Measurements from ENCODE around the gene ARRB1. TPM values are rescaled to one million over a fixed set of nuclear protein-coding genes. Genes with fewer than 3 reads are reported as not detected.

Gene ARRB1
- total and polyA plus RNA-seq, 2 of the 13 experiments (the other 11 are each of a cell fraction or from before 2014, with no cell fraction given), result 22.5 to 35.7 TPM

- TF ChIP-seq ZFP90 (CRISPR knock-in tag; IDR thresholded peaks at IDR 0.05; ENCODE audit: borderline replicate concordance) (peak; percentile 96), SRY (CRISPR knock-in tag; IDR thresholded peaks at IDR 0.05) (peak; percentile 62), KDM4B (CRISPR knock-in tag; IDR thresholded peaks at IDR 0.05) (peak; percentile 83; the same call in 1 of the 2 replicates), NCOA1 (CRISPR knock-in tag; IDR thresholded peaks at IDR 0.05) (no peak), HMGXB3 (CRISPR knock-in tag; IDR thresholded peaks at IDR 0.05; ENCODE audit: borderline replicate concordance) (peak; percentile 89; the same call in 1 of the 2 replicates), GATA4 (IDR thresholded peaks at IDR 0.05; ENCODE audit: borderline replicate concordance, low read depth) (peak; percentile 83; the same call in 1 of the 2 replicates), PITX1 (CRISPR knock-in tag; IDR thresholded peaks at IDR 0.05) (peak; percentile 76; the same call in 1 of the 2 replicates), ZNF230 (CRISPR knock-in tag; IDR thresholded peaks at IDR 0.05) (peak; percentile 85; the same call in 1 of the 2 replicates), ZNF552 (CRISPR knock-in tag; IDR thresholded peaks at IDR 0.05; ENCODE audit: borderline replicate concordance) (no peak), TCF7L2 (IDR thresholded peaks at IDR 0.05; ENCODE audit: low read depth, low read length) (no peak), REPIN1 (CRISPR knock-in tag; IDR thresholded peaks at IDR 0.05; ENCODE audit: borderline replicate concordance, low read depth) (peak; percentile 68; the same call in 1 of the 2 replicates), ZNF382 (CRISPR knock-in tag; IDR thresholded peaks at IDR 0.05; ENCODE audit: borderline replicate concordance) (no peak), TCF7 (IDR thresholded peaks at IDR 0.05; ENCODE audit: low read depth) (no peak), EP300 (IDR thresholded peaks at IDR 0.05; ENCODE audit: low read depth in 2 of 2, low read length in 2 of 2) (0 out of 4 replicates have a peak, but pooled peaks of 1 of the 2 experiments have one; percentile 5), EP300 (CRISPR knock-in tag; IDR thresholded peaks at IDR 0.05; ENCODE audit: borderline replicate concordance) (peak; percentile 39; the same call in 1 of the 2 replicates), CENPT (CRISPR knock-in tag; IDR thresholded peaks at IDR 0.05; ENCODE audit: low read depth) (no peak), HNF1A (IDR thresholded peaks at IDR 0.05; ENCODE audit: low read depth) (no peak), HNF1A (CRISPR knock-in tag; IDR thresholded peaks at IDR 0.05; ENCODE audit: borderline replicate concordance) (peak; percentile 67; the same call in 1 of the 2 replicates), PHF20 (CRISPR knock-in tag; IDR thresholded peaks at IDR 0.05) (peak; percentile 88), PAF1 (CRISPR knock-in tag; IDR thresholded peaks at IDR 0.05) (no peak), ZNF101 (CRISPR knock-in tag; IDR thresholded peaks at IDR 0.05; ENCODE audit: borderline replicate concordance, low read depth) (0 out of 2 replicates have a peak, but pooled peaks have one; percentile 62)
Measured at GRCh38 chr11:75399344-75400145, 48.1 kb upstream of the ARRB1 start, which contains the start of gene RPS3 (continued).
